GM12872 (cell line): ENCODE measurements around the gene CEMIP.

Experiments used
- CTCF ChIP-seq: IDR thresholded peaks from 3 replicates; pipeline ENCODE4 v1.5.1; 2011; ENCODE audit warnings: low read depth, mild to moderate bottlenecking, low read length, moderate library complexity; ENCODE audit not compliant: insufficient read depth

The CEMIP gene

GRCh38 chr15:80839764-80840130 lies 60.6 kb downstream of the CEMIP start:
- no peak for TF ChIP-seq CTCF

- no peak for TF ChIP-seq CTCF
Observed at GRCh38 chr15:80840182-80841130, 61.3 kb downstream of the CEMIP start.

DNA sequence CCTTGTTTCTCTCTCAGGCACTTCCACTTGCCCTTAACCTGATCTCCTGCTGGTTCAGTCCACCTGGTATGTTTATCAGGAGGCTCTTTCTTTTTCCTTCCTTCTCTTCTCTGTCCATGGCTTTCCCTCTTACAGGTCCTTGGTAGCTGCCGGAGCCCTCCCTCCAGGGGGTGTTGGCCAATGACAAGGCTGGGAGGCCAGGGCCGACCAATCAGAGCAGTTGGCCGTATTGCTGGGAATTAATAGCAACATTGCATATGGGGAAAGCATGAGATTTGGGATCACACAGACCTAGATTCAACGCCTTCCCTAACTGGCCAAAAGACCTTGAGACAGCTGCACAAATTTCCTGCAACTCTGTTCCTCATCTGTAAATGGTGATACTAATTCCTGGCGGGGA lies 62.4 kb downstream of the CEMIP start:
- no peak for TF ChIP-seq CTCF

DNA sequence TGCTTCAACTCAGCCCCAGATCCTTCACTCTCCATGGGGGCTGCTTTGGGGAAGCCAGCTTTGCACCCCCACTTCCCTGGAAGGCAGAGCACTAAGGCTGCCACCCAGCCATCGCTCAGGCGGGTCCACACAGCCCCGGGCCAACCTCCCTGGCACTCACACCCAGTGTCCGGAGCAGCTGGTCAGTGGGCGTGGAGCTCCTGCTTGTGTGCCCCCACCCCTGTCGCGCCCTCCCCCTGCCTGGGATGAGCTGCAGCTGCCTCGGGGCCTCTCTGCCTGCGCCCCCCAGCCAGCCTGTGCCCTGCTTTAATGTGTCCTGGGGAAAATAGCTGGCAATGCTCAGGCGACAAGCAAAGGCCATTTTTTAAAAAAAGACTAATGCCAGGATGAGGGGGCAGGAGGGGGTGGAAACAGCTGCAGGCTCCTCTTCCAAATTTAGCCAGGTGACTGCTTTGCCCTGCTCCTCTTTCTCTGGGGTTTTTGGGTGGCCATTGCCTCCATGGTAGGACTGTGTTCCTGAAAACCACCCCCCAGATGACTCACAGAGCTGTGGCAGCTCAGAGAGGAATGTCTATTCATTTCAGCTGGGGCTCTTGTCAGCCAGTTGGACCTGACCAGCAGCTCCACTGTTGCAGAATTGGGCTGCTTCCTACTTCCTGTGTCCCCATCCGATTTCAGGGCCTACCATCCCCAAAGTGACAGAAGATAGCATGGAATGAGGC lies 65.0 kb downstream of the CEMIP start:
- no peak for TF ChIP-seq CTCF

DNA sequence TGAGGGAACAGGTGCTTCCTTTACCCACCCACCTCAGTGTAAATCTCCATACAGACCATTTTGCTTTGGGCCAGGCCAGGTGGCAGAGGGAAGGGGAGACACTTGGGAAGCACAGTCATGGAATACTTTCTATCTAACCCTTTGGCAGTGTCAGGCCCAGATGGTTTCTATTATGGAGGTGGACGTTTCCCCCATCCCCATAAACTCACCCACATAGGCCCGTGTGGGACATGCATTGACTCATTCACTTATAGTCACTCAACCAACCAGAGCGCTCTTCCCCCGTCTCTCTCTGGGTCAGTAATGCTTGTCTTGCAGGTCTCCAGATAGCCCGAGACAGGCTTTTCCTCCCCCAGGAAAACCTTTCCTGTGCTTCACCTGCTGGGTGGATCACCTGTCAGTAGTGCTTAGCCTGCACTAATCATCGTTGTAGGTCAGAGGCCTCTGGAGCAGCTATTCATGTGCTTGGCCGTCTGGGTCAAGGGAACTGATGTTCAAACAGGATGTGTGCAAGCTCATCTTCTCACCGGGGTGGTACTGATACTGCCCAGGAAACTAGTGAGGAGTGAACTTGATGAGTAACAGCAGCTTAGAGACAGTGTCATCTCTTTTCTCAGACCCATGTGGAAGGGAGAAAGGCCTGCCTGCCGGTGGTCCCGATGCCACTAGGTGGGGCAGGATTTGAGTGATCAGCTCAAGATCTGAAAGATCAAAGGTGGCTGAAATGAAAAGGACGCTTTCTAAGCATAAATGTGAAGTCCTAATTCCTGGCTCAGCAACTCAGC lies 67.1 kb downstream of the CEMIP start:
- TF ChIP-seq CTCF: no peak

DNA sequence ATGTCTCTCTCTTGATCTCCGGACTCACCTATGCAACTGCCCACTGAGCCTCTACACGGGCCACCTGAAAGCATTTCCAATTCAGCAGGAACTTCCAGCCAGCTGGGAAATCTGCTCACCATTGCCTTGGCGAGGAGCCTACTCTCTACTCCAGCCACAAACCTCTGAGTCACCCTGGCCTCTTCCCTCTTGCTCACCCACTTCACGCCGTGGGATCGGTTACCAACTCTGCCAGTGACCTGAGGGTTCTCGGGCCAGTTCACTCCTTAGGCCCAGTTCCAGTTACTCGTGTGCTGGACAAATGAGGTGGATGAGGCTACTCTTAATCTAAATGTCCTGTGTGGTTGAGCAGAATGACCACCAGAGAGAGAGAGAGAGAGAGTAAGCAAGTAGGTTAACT lies 70.1 kb downstream of the CEMIP start:
- no peak for TF ChIP-seq CTCF

- no peak for TF ChIP-seq CTCF
Observed at GRCh38 chr15:80850941-80851451, 71.8 kb downstream of the CEMIP start.
